GM19193 (cell line): ENCODE results near the gene CTCFL.

ENCODE experiments used
- POLR2A ChIP-seq: IDR thresholded peaks from 4 replicates; pipeline ENCODE4 v1.6.1; 2011; ENCODE audit not compliant: insufficient read depth, insufficient read length; ENCODE audit errors: extremely low read depth

The CTCFL gene

DNA sequence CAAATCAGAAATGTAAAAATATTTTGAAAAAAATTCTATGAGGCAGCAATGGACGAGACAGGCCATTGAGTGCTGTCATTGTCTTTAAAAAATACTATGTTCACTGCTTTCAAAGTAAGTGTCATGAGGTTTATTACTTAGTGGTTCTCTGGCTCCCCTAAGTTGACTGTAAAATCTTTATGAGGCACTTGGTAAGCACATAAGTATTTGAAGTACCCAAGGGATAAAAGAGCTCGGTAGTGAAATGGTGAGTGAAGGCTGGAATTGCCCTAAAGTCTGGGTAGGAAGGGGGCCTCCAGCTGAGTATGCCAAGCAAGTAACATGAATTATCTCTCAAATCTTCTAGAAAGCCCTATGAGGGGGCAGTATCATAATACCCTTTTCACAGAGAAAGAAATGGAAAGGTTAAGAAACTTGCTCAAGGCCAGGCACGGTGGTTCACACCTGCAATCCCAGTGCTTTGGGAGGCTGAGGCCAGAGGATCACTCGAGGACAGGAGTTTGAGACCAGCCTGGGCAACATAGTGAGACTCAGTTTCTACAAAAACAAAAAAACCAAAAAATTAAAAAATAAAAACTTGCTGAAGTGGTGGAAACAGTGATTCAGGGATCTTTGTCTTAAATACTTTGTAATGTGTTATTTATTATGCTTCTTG is 5.5 kb upstream of the CTCFL start:
- no peak for TF ChIP-seq POLR2A

DNA sequence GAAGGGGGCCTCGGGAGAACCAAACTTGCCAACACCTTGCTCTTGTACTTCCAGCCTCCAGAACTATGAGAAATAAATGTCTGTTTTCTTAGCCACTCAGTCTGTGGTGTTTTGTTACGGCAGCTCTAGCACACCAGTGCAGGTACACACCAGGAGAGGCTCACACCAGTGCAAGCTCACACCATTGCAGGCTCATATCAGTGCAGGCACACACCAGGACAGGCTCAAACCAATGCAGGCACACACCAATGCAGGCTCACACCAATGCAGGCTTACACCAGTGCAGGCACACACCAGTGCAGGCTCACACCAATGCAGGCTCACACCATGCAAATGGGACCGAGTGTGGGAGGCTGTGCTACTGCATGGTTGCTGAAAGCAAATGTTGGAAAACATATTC is 4.9 kb upstream of the CTCFL start:
- TF ChIP-seq POLR2A, result no peak

DNA sequence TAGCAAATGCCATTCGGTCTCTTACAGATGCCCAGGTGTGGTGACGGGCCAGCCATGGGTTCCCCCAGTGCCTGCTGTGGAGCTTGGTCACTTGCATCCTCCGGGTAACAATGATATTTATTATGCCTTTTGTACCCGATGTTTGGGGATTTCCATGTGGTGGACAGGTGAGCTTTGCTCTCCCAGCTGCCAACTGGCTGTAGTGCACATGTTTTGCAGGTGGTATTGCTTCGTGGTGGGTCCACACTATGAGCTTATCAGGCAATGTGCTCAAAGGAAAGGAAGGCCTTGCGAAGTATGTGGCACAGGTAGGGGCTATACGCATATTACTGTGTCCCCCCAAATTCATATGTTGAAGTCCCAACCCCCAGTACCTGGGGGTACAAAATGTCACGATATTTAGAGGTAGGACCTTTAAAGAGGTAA is 4.2 kb upstream of the CTCFL start:
- no peak for TF ChIP-seq POLR2A

DNA sequence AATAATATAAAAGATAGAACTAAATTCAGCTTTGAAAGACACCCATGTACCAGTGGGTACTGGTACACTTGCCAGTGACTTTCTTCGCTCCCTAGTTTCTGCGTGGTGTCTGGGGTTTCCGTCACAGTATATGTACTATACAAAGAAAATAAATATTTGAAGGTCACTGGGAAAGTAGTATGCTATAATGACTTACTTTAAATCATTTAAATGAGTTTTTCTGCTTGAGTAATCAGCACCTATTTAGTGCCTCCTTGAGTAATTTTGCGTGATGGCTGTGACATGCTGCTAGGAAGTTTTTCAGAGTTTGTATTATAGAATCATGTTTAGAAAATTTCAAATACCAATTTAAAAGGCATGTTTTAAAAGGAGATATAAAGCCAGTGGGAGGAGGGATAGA is 3.2 kb upstream of the CTCFL start:
- TF ChIP-seq POLR2A, result no peak

DNA sequence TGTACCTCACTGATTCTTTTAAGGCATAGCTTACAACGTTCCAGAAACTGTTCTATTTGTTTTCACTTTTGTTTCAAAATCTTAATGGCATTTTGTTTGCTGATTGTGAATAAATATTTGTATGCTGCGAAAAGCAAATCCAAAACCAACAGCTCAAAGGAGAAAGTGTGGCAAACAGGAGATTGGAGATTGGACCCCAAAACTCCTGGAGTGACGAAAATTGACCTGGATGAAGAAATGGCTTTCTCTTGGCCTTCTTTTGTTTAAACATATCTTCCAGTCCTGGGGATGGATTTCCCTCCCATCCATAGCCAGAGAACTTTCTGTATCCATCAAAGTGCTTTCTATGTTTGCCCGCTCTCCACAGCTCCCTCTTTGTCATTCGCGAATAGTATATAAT is 2.8 kb upstream of the CTCFL start:
- TF ChIP-seq POLR2A, result no peak

GRCh38 chr20:57526885-57527460 is 2.0 kb upstream of the CTCFL start:
- TF ChIP-seq POLR2A, result no peak

- TF ChIP-seq POLR2A, result no peak
These were observed 1.3 kb upstream of the CTCFL start for GRCh38 chr20:57526087-57526884.

GRCh38 chr20:57525328-57526086 is 567 bp upstream of the CTCFL start:
- TF ChIP-seq POLR2A, result no peak

- TF ChIP-seq POLR2A, result no peak
These were observed 1.2 kb downstream of the CTCFL start for GRCh38 chr20:57523782-57524181.

GRCh38 chr20:57522380-57523140 is 2.4 kb downstream of the CTCFL start:
- TF ChIP-seq POLR2A, result no peak

GRCh38 chr20:57517904-57518303 is 7.0 kb downstream of the CTCFL start:
- no peak for TF ChIP-seq POLR2A

- no peak for TF ChIP-seq POLR2A
These were observed 10.6 kb downstream of the CTCFL start for GRCh38 chr20:57514273-57514751.

GRCh38 chr20:57513199-57513598 is 11.7 kb downstream of the CTCFL start:
- TF ChIP-seq POLR2A, result no peak

DNA sequence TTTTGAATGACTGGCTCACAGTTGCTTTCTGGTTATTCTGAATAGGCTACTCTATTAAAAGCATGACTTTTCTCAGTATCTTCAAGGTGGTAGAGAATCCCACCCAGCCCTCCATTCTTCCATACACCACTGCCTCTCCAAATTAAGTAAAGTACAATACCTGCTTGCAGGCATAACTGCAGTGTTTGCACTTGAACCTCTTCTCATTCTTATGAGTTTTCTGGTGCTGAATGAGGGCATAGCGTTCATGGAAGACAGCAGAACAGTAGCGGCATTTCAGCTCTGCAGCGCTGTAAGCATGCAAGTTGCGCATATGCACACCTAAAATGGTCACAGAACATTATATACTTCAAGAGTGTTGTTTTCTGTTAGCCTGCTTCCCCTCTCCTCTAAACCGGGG is 12.5 kb downstream of the CTCFL start:
- TF ChIP-seq POLR2A, result no peak

DNA sequence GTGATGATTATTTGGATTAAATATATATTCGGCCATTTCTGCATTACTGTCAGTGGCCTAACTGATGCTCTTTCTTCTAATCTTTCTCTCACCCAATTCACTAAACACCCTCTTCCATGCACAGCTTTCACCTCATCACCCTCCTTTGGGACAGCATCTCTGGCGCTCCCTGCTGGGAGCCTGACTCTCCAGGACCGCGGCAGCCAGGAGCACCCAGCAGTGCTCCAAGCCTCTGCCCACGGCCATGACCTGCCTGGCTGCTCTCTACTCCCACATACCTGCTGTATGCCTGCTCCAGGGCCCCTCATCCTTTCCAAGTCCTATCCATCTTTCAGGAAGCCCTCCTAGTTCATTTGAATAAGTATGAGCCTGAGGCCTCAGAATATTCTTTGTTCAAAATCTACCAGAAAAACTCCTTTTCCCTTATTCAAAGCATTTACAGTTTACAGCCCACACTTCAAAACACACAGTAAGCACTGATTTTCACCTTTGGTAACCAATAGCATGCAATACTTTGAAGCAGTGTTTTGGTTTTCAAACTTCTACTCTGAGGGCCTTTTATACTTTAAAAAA is 15.2 kb downstream of the CTCFL start:
- no peak for TF ChIP-seq POLR2A

- no peak for TF ChIP-seq POLR2A
These were observed 16.1 kb downstream of the CTCFL start for GRCh38 chr20:57508831-57509230.
